Measurements from ENCODE around the gene CPE.

CPE gene

GRCh38 chr4:165351359-165352130, 27.3 kb upstream of the CPE start:
- TF ChIP-seq CTCF (IDR thresholded peaks at IDR 0.05; ENCODE audit: low read depth, low read length), result no peak
- in situ Hi-C loops (cut with HindIII; ENCODE audit: low sequenced_read_pairs), result no loop called here

GRCh38 chr4:165355900-165356300, 22.9 kb upstream of the CPE start:
- peak; percentile 59 for DNase-seq (ENCODE audit: low read depth, low spot score)
- no peak overlapping the region for H3K4me3 ChIP-seq (ENCODE audit: low read depth, low read length)
- in situ Hi-C loops (cut with HindIII; ENCODE audit: low sequenced_read_pairs), result no loop called here
- TF ChIP-seq CTCF (IDR thresholded peaks at IDR 0.05; ENCODE audit: low read depth, low read length), result peak; percentile 70

More at GRCh38 chr4:165351359-165352130, 27.3 kb upstream of the CPE start:
- H3K4me3 ChIP-seq (ENCODE audit: low read depth, low read length), result no peak overlapping the region
- DNase-seq (ENCODE audit: low read depth, low spot score), result no peak

GRCh38 chr4:165359506-165359905, 19.3 kb upstream of the CPE start:
- DNase-seq (ENCODE audit: low read depth, low spot score), result no peak
- TF ChIP-seq CTCF (IDR thresholded peaks at IDR 0.05; ENCODE audit: low read depth, low read length), result no peak
- in situ Hi-C loops (cut with HindIII; ENCODE audit: low sequenced_read_pairs), result no loop called here
- no peak overlapping the region for H3K4me3 ChIP-seq (ENCODE audit: low read depth, low read length)

- no peak for DNase-seq (ENCODE audit: low read depth, low spot score)
- H3K4me3 ChIP-seq (ENCODE audit: low read depth, low read length), result no peak overlapping the region
- in situ Hi-C loops (cut with HindIII; ENCODE audit: low sequenced_read_pairs), result no loop called here
- TF ChIP-seq CTCF (IDR thresholded peaks at IDR 0.05; ENCODE audit: low read depth, low read length), result no peak
These were observed 18.6 kb upstream of the CPE start for GRCh38 chr4:165360041-165360695.

- no peak for TF ChIP-seq CTCF (IDR thresholded peaks at IDR 0.05; ENCODE audit: low read depth, low read length)
- DNase-seq (ENCODE audit: low read depth, low spot score), result no peak
- in situ Hi-C loops (cut with HindIII; ENCODE audit: low sequenced_read_pairs), result no loop called here
- no peak overlapping the region for H3K4me3 ChIP-seq (ENCODE audit: low read depth, low read length)
These were observed 17.7 kb upstream of the CPE start for GRCh38 chr4:165360985-165361670.

- H3K4me3 ChIP-seq (ENCODE audit: low read depth, low read length), result no peak overlapping the region
- in situ Hi-C loops (cut with HindIII; ENCODE audit: low sequenced_read_pairs), result no loop called here
- TF ChIP-seq CTCF (IDR thresholded peaks at IDR 0.05; ENCODE audit: low read depth, low read length), result no peak
- DNase-seq (ENCODE audit: low read depth, low spot score), result no peak
These were observed 17.0 kb upstream of the CPE start for GRCh38 chr4:165361810-165362209.

Measured in astrocyte of the spinal cord (primary cell).